Astrocyte (in vitro differentiated cells and primary cell): ENCODE measurements around the gene C6orf47. TPM values are rescaled to one million over a fixed set of nuclear protein-coding genes. Genes with fewer than 3 reads are reported as not detected.

Experiments used
- DNase-seq: peaks from one replicate; pipeline ENCODE4 v3.0.0-alpha.2; 2010; ENCODE audit warnings: low read depth
- FAIRE-seq: peaks from 2 replicates; lab custom pipeline; 2011; peaks lifted over from hg19 to GRCh38; lab: Jason Lieb, UNC
- H2AFZ ChIP-seq: 2 replicates; pipeline ENCODE4 v1.6.0; 2012; ENCODE audit warnings: low read depth, low read length, inconsistent platforms
- H3K27ac ChIP-seq: 2 replicates; pipeline ENCODE4 v1.5.1; 2011; ENCODE audit warnings: low read depth, low read length, inconsistent platforms
- H3K27me3 ChIP-seq: 2 replicates; pipeline ENCODE4 v1.6.0; 2011; ENCODE audit warnings: low read length, inconsistent platforms; ENCODE audit not compliant: insufficient read depth
- H3K36me3 ChIP-seq: 2 replicates; pipeline ENCODE4 v1.5.1; 2011; ENCODE audit warnings: low read length, inconsistent platforms; ENCODE audit not compliant: insufficient read depth
- H3K4me1 ChIP-seq: 2 replicates; pipeline ENCODE4 v1.5.1; 2011; ENCODE audit warnings: low read length, inconsistent platforms; ENCODE audit not compliant: insufficient read depth
- H3K4me2 ChIP-seq: 2 replicates; pipeline ENCODE4 v1.6.0; 2012; ENCODE audit warnings: low read length, inconsistent platforms
- H3K4me3 ChIP-seq: 2 replicates; pipeline ENCODE4 v1.5.1; 2011; ENCODE audit warnings: low read depth, mild to moderate bottlenecking, low read length, inconsistent platforms; ENCODE audit not compliant: insufficient read depth
- H3K79me2 ChIP-seq: 2 replicates; pipeline ENCODE4 v1.6.0; 2012; ENCODE audit warnings: mild to moderate bottlenecking, low read length, inconsistent platforms; ENCODE audit not compliant: insufficient read depth
- H3K9ac ChIP-seq: 2 replicates; pipeline ENCODE4 v1.6.0; 2012; ENCODE audit warnings: mild to moderate bottlenecking, low read length, inconsistent platforms
- H3K9me3 ChIP-seq: 2 replicates; pipeline ENCODE4 v1.5.1; 2012; ENCODE audit warnings: low read depth, mild to moderate bottlenecking, low read length, inconsistent platforms; ENCODE audit not compliant: insufficient read depth
- H4K20me1 ChIP-seq: 2 replicates; pipeline ENCODE4 v1.6.0; 2012; ENCODE audit warnings: low read length, inconsistent platforms; ENCODE audit not compliant: insufficient read depth
- H3K27ac Mint-ChIP-seq: one replicate; pipeline ENCODE4 v1.8.0; 2021; ENCODE audit warnings: mild to moderate bottlenecking, mixed read lengths; ENCODE audit not compliant: unreplicated experiment
- H3K27me3 Mint-ChIP-seq: one replicate; pipeline ENCODE4 v1.8.0; 2021; ENCODE audit warnings: low read depth, mixed read lengths; ENCODE audit not compliant: unreplicated experiment
- H3K36me3 Mint-ChIP-seq: one replicate; pipeline ENCODE4 v1.8.0; 2021; ENCODE audit warnings: low read depth, mixed read lengths; ENCODE audit not compliant: unreplicated experiment
- H3K4me1 Mint-ChIP-seq: one replicate; pipeline ENCODE4 v1.8.0; 2021; ENCODE audit warnings: low read depth, mixed read lengths; ENCODE audit not compliant: unreplicated experiment
- H3K4me3 Mint-ChIP-seq: one replicate; pipeline ENCODE4 v1.8.0; 2021; ENCODE audit warnings: mild to moderate bottlenecking, moderate library complexity, mixed read lengths; ENCODE audit not compliant: unreplicated experiment
- H3K9me3 Mint-ChIP-seq: one replicate; pipeline ENCODE4 v1.8.0; 2021; ENCODE audit warnings: mild to moderate bottlenecking, mixed read lengths; ENCODE audit not compliant: unreplicated experiment
- CTCF ChIP-seq: IDR thresholded peaks from 2 replicates; pipeline ENCODE4 v1.5.1; 2011; ENCODE audit warnings: low read depth, mild to moderate bottlenecking, inconsistent platforms, low read length, moderate library complexity; ENCODE audit not compliant: insufficient read depth
- EZH2 ChIP-seq: IDR thresholded peaks from 2 replicates; pipeline ENCODE4 v1.6.1; 2012; ENCODE audit warnings: mild to moderate bottlenecking, low read length, inconsistent platforms; ENCODE audit not compliant: insufficient read depth
- total RNA-seq: library from RNA; stranded (reverse); gene quantifications from 2 replicates; pipeline ENCODE4 v1.2.1, GENCODE V29; 2021

The C6orf47 gene
- total RNA-seq, 1 donor from 2014 or later: 14.7 TPM

- no peak overlapping the region for H3K27ac ChIP-seq
Measured at GRCh38 chr6:31690231-31691077, 29.9 kb upstream of the C6orf47 start.

GRCh38 chr6:31689249-31690110 lies 28.9 kb upstream of the C6orf47 start:
- DNase-seq (no peak), FAIRE-seq (no peak)
- Histone ChIP-seq H3K9me3 (no peaks in the 10 kb centered on the region), H3K27ac (no peak overlapping the region), H4K20me1 (peaks cover 3% of the 10 kb centered on the region), H2AFZ (no peak overlapping the region), H3K9ac (no peak overlapping the region), H3K36me3 (peaks cover 34% of the 10 kb centered on the region), H3K4me3 (no peak overlapping the region), H3K4me2 (no peak overlapping the region), H3K79me2 (no peaks in the 10 kb centered on the region), H3K27me3 (no peaks in the 10 kb centered on the region), H3K4me1 (peaks cover 5% of the 10 kb centered on the region)
- H3K36me3 Mint-ChIP-seq: peaks cover 30% of the 10 kb centered on the region
- peak; percentile 27 for TF ChIP-seq CTCF
- no peak for TF ChIP-seq EZH2
- no peaks in the 10 kb centered on the region for H3K9me3 Mint-ChIP-seq
- no peak overlapping the region for H3K4me3 Mint-ChIP-seq
- H3K4me1 Mint-ChIP-seq: peaks cover 11% of the 10 kb centered on the region
- H3K27me3 Mint-ChIP-seq: no peaks in the 10 kb centered on the region
- H3K27ac Mint-ChIP-seq: no peak overlapping the region

More at GRCh38 chr6:31690231-31691077, 29.9 kb upstream of the C6orf47 start:
- Mint-ChIP-seq H3K4me3 (no peak overlapping the region), H3K27ac (no peak overlapping the region), H3K9me3 (no peaks in the 10 kb centered on the region), H3K27me3 (no peaks in the 10 kb centered on the region), H3K4me1 (peaks cover 11% of the 10 kb centered on the region), H3K36me3 (peaks cover 25% of the 10 kb centered on the region)
- H2AFZ ChIP-seq: no peak overlapping the region
- no peak for DNase-seq
- no peak overlapping the region for H3K4me3 ChIP-seq
- no peak overlapping the region for H3K9ac ChIP-seq
- H3K9me3 ChIP-seq: no peaks in the 10 kb centered on the region
- H3K36me3 ChIP-seq: peaks cover 31% of the 10 kb centered on the region
- peaks cover 3% of the 10 kb centered on the region for H4K20me1 ChIP-seq
- H3K4me1 ChIP-seq: peaks cover 5% of the 10 kb centered on the region
- H3K4me2 ChIP-seq: no peak overlapping the region
- FAIRE-seq: no peak
- no peaks in the 10 kb centered on the region for H3K27me3 ChIP-seq
- H3K79me2 ChIP-seq: no peaks in the 10 kb centered on the region
- TF ChIP-seq EZH2 (no peak), CTCF (no peak)
